HG03025 (cell line): ENCODE measurements around the gene UGT1A9.

Source experiments
- ATAC-seq: cut with Tn5 transposase; IDR thresholded peaks from one replicate; pipeline ENCODE4 v1.9.1; 2021; ENCODE audit warnings: mild to moderate bottlenecking, moderate library complexity; ENCODE audit not compliant: unreplicated experiment, low FRiP score

UGT1A9 gene

DNA sequence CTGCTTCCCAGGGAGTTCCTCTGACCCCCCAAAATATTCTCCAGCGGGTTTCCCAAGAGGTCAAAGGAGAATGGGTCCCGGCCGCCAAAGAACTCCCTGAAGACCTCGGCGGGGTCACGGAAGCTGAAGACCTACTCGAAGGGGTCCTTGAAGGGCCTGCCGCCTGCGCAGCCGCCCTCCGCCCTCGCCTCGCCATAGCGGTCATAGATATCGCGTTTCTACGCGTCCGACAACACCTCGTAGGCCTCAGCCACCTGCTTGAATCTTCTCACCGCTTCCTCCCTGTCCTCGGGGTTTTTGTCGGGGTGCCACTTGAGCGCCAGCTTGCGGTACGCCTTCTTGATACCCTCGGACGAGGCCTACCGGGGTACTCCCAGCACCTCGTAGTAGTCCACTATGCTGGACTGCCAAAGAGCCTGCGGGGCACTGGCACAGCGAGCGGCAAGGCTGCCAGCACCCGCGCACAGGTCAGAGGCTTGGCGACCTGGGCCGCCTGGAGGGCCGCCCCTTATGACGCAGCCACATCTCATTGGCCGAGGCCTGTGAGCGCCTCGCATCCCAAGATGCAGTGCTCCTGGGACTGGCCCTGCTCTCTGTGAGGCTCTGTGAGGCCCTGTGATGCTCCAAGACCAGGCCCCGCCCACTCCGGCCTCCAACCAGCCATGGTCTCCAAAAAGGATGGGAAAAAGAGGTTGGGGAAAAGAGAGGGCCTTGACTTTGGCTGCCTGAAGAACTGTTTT lies 83.3 kb downstream of the UGT1A9 start:
- no peak for ATAC-seq

DNA sequence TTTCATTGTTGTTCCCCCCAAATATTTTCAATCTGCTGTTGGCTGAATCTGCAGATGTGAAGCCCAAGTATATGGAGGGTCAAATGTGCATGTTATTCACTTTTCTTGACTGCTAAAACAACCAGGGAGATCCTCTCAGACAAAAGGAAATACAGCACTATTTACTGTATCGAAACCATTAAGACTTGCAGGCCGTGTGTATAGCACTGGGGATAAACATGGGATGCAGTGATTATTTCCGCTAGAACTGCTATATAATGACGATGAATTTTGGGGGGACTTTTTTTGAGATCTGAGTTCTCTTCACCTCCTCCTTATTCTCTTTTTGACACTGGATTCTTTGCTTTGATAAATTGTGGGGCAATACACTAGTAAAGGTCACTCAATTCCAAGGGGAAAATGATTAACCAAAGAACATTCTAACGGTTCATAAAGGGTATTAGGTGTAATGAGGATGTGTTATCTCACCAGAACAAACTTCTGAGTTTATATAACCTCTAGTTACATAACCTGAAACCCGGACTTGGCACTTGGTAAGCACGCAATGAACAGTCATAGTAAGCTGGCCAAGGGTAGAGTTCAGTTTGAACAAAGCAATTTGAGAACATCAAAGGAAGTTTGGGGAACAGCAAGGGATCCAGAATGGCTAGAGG lies 84.9 kb downstream of the UGT1A9 start:
- no peak for ATAC-seq

GRCh38 chr2:233758141-233758540 lies 86.4 kb downstream of the UGT1A9 start:
- ATAC-seq: no peak

- no peak for ATAC-seq
Observed at GRCh38 chr2:233758849-233759248, 87.2 kb downstream of the UGT1A9 start.

DNA sequence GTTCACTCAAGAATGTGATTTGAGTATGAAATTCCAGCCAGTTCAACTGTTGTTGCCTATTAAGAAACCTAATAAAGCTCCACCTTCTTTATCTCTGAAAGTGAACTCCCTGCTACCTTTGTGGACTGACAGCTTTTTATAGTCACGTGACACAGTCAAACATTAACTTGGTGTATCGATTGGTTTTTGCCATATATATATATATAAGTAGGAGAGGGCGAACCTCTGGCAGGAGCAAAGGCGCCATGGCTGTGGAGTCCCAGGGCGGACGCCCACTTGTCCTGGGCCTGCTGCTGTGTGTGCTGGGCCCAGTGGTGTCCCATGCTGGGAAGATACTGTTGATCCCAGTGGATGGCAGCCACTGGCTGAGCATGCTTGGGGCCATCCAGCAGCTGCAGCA lies 88.3 kb downstream of the UGT1A9 start, which contains the start of gene UGT1A1:
UGT1A1 (plus strand) TSS at position 228 of the 400 bp plus-strand sequence; CDS start at position 246, 18 bp downstream.
- no peak for ATAC-seq

- no peak for ATAC-seq
Observed at GRCh38 chr2:233761040-233761769, 89.5 kb downstream of the UGT1A9 start.

DNA sequence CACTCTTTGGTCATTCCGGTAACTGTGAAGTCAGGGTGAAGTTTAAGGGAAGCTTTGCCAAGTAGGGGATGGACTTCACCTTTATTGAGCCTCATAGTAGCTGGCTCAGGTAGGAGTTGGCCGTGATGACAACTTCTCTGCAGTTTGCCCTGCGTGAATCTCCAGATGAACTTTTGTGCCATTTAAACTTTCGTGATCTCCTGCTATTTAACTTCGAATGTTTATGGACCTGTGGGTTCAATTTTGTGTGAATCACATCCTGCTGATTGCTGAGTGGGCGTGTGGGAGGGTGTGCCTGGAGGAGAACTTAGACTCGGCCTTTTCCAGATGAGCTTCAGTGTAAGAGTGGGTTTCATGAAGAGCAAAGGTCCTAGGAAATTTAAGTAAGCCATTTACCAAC lies 92.6 kb downstream of the UGT1A9 start:
- no peak for ATAC-seq

DNA sequence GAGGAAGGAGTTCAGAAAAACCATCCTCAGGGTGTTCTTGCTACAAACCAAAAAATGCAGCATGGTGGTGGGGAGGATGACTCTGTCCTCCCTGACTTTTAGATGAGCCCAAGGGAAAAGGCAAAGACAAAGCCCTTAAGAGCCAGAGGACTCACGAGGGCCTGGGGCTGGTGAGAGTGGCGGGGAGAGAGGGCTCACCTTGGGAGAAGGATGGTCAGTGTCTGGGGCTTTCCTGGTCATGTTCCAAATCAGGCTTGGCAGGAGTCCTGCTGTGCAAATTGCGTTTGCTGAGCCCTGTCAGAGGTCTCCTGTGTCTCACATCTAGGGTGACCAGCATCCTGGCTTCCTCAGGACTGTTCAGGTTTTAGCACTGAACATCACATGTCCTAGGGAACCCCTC lies 93.1 kb downstream of the UGT1A9 start:
- ATAC-seq: no peak

- no peak for ATAC-seq
Observed at GRCh38 chr2:233766416-233766815, 94.7 kb downstream of the UGT1A9 start.

DNA sequence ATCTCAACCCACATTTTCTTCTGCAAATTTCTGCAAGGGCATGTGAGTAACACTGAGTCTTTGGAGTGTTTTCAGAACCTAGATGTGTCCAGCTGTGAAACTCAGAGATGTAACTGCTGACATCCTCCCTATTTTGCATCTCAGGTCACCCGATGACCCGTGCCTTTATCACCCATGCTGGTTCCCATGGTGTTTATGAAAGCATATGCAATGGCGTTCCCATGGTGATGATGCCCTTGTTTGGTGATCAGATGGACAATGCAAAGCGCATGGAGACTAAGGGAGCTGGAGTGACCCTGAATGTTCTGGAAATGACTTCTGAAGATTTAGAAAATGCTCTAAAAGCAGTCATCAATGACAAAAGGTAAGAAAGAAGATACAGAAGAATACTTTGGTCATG lies 96.4 kb downstream of the UGT1A9 start:
- ATAC-seq: no peak

GRCh38 chr2:233769260-233769659 lies 97.6 kb downstream of the UGT1A9 start:
- no peak for ATAC-seq

DNA sequence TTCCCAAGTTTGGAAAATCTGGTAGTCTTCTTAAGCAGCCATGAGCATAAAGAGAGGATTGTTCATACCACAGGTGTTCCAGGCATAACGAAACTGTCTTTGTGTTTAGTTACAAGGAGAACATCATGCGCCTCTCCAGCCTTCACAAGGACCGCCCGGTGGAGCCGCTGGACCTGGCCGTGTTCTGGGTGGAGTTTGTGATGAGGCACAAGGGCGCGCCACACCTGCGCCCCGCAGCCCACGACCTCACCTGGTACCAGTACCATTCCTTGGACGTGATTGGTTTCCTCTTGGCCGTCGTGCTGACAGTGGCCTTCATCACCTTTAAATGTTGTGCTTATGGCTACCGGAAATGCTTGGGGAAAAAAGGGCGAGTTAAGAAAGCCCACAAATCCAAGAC lies 100.5 kb downstream of the UGT1A9 start:
- ATAC-seq: no peak

DNA sequence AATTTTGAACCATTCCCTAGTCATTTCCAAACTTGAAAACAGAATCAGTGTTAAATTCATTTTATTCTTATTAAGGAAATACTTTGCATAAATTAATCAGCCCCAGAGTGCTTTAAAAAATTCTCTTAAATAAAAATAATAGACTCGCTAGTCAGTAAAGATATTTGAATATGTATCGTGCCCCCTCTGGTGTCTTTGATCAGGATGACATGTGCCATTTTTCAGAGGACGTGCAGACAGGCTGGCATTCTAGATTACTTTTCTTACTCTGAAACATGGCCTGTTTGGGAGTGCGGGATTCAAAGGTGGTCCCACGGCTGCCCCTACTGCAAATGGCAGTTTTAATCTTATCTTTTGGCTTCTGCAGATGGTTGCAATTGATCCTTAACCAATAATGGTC lies 100.9 kb downstream of the UGT1A9 start:
- no peak for ATAC-seq

GRCh38 chr2:233773854-233774253 lies 102.2 kb downstream of the UGT1A9 start:
- no peak for ATAC-seq

GRCh38 chr2:233775414-233775813 lies 103.7 kb downstream of the UGT1A9 start:
- ATAC-seq: no peak

GRCh38 chr2:233778030-233778429 lies 106.3 kb downstream of the UGT1A9 start, which contains the start of gene MROH2A:
MROH2A (plus strand) TSS chr2:233778330; CDS start chr2:233779359, 1,029 bp downstream.
- ATAC-seq: no peak

- ATAC-seq: no peak
Observed at GRCh38 chr2:233779722-233780121, 108.0 kb downstream of the UGT1A9 start.

DNA sequence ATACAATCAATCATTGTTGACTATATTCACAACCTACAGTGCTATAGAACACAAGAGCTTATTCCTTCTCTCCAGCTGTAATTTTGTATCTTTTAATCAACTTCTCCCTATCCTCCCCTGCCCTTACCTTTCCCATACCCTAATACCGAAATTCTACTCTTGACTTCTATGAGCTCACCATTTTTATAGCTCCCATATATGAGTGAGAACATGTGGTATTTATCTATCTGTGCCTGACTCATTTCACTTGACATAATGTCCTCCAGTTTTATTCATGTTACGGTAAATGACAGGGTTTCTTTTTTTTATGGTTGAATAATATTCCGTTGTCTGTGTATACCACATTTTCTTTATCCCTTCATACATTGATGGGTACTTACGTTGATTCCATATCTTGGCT lies 109.1 kb downstream of the UGT1A9 start:
- no peak for ATAC-seq

- ATAC-seq: no peak
Observed at GRCh38 chr2:233789554-233789953, 117.9 kb downstream of the UGT1A9 start.

DNA sequence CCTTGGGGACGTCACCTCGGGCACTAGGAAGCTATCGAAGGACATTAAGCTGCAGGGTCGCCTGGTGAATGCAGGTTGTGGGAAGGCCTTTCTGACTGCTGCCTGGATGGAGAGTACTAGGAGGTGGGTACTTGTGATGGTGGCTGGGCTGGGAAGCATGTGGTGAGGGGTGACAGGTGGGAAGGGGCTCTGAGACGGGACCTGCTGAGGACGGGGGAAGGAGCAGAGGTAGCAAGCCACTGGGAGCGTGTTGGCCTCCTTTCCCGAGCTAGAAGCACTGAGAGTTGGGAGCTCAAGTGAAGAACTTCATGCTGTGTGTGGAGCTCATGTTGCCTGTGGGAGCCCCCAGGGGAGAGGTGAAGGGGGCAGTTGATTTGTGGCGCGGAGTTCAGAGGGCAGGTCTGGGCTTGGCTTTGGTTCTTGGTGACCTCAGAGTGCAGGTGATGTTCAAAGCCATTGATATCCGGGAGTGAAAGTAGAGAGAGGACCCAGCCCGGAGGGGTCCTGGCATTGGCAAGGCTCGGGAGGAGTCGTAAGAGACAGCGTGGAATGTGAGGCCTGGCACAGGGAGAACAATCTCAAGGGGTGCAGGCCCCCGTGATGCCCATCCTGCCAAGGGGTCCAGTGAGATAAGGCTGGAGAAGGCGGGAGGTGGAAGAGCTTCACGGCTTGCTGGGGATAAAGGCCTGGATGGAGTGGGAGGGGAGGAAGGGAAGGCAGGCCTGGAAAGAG lies 119.6 kb downstream of the UGT1A9 start:
- ATAC-seq: no peak

DNA sequence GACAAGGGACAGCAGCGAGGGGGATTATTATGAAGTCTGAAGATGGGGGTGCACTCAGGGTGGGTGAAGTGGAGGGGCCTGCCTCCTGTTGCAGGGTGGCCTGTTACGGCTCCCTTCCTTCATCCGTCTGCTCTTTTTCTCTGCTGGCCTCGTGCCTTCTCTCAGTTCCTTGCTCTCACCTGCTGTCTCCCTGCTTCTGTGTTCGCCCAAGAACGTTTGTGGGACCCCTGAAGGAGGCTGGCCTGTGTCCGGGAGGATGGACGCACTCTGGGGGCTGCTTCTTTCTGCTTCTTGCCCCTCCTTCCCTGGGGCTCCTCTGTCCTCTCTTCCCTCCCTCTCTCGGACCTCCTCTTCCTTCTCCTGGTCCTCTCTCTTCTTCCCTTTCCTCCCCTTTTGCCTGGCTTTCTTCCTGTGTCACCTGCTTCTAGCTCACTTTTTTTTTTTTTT lies 120.2 kb downstream of the UGT1A9 start:
- ATAC-seq: no peak
